Neural progenitor cell (in vitro differentiated cells): Measurements from ENCODE around the gene LMF2.
"Not testable (repeated sequence)": the region's sequence is repeated elsewhere in the genome, so short reads cannot be mapped to it uniquely, and the experiment has no call there.

Source experiments
- CTCF ChIP-seq: fragments of 200-600 bp; sonication (generic); IDR thresholded peaks from 2 replicates; pipeline ENCODE4 v1.5.1; 2017; ENCODE audit warnings: antibody characterized with exemption, mild to moderate bottlenecking
- EZH2 ChIP-seq: fragments of 200-600 bp; sonication (generic); IDR thresholded peaks from 2 replicates; pipeline ENCODE4 v1.6.1; 2017; ENCODE audit warnings: antibody characterized with exemption, mild to moderate bottlenecking, moderate library complexity

DNA sequence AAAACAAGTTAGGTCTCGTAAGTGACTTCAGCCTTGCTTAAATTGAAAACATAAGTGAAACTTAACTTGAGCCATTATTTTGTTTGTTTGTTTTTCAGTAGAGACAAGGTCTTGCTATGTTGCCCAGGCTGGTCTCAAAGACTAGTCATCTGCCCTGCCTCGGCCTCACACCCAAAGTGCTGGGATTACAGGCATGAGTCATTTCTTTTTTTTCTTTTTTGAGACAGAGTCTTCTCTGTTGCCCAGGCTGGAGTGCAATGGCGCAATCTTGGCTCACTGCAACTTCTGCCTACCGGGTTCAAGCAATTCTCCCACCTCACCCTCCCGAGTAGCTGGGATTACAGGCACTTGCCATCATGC is 34.1 kb upstream of the LMF2 start:
- not testable (repeated sequence) for TF ChIP-seq CTCF, EZH2
